Mucosa of descending colon (tissue), 3 donors: ENCODE measurements around the gene CYGB. TPM values are rescaled to one million over a fixed set of nuclear protein-coding genes. Genes with fewer than 3 reads are reported as not detected.

Source experiments
- ATAC-seq: fragments of 200-7000 bp; cut with Tn5 transposase; one replicate; pipeline ENCODE4 v1.9.1; 2020; ENCODE audit warnings: mild to moderate bottlenecking, moderate library complexity
- DNase-seq, 3 donors: peaks; one replicate each; pipeline ENCODE4 v3.0.0-alpha.2; 2020
- H3K36me3 ChIP-seq: fragments of 200-600 bp; one replicate; pipeline ENCODE4 v1.8.0; 2021; ENCODE audit warnings: low read depth, mild to moderate bottlenecking
- H3K4me1 ChIP-seq: fragments of 200-600 bp; one replicate; pipeline ENCODE4 v1.8.0; 2021; ENCODE audit warnings: low read depth, mild to moderate bottlenecking
- H3K4me3 ChIP-seq: fragments of 200-600 bp; one replicate; pipeline ENCODE4 v1.8.0; 2021; ENCODE audit warnings: mild to moderate bottlenecking
- H3K9me3 ChIP-seq: fragments of 200-600 bp; one replicate; pipeline ENCODE4 v1.8.0; 2021; ENCODE audit warnings: mild to moderate bottlenecking
- CTCF ChIP-seq: fragments of 200-600 bp; IDR thresholded peaks from one replicate; pipeline ENCODE4 v1.8.0; 2022; ENCODE audit warnings: antibody characterized with exemption, mild to moderate bottlenecking
- intact Hi-C, 2 donors: fragments of 100-400 bp; cut with DNase I in 1 of 2; cut with micrococcal nuclease in 1 of 2; formaldehyde crosslinking; loops; one replicate each; pipeline versions ENCODE4 v1.11.0 to v1.11.1; 2022; cut with DNase I, micrococcal nuclease
- long read RNA-seq, 2 donors: library from polyadenylated mRNA; unstranded; transcript quantifications; one replicate each; pipeline ENCODE4 v2.0.0, GENCODE V29; 2019 to 2021
- total RNA-seq, 3 donors: library from RNA; stranded (reverse); fragmentation: NEBNext Ultra II Directional in 2 of 3; extraction: Animal tissue kit (Norgen Biotek cat#: 25700) in 2 of 3; gene quantifications; one replicate each; pipeline versions ENCODE4 v1.2.1 to v1.2.4, GENCODE V29; 2021 to 2023
- donor health status: DM: no; HTN: no; CAD: no; lungs with moderate emphysema.
- donor health status: DM: no; HTN: no; CAD: no.
- donor health status: DM: no; HTN: yes; CAD: no.

The CYGB gene
- total RNA-seq, result 10 to 100 TPM; 10.6 to 24.0 (median 15.1) TPM
- long read RNA-seq, donor 1, transcript CYGB-201 (4 exons, 2,158 nt), result major isoform, 12 of 17 reads
- long read RNA-seq, donor 1, partial matches to known transcripts, result 2 of 17 reads
- long read RNA-seq, donor 1, other reads (novel, unspliced or antisense), result 3 of 17 reads
- long read RNA-seq, donor 2, partial matches to known transcripts, result 0 of 1 reads
- long read RNA-seq, donor 2, other reads (novel, unspliced or antisense), result 1 of 1 reads

GRCh38 chr17:76537578-76538280 lies at the start of gene CYGB:
TSS of gene CYGB (minus strand) at chr17:76537709. CDS start at chr17:76537542, 167 bp downstream.
- ATAC-seq (no peak), DNase-seq (peak in 2 of 3 donors; percentile 27 to 55)
- H3K36me3 ChIP-seq, result no peaks in the 10 kb centered on the region
- H3K4me1 ChIP-seq, result peaks cover 29% of the 10 kb centered on the region
- H3K9me3 ChIP-seq, result no peaks in the 10 kb centered on the region
- intact Hi-C loops, result no loop called here
- no peak within 1 kb of the TSS for H3K4me3 ChIP-seq
- no peak for TF ChIP-seq CTCF

- TF ChIP-seq CTCF, result no peak
- ATAC-seq, result no peak
- no peak for DNase-seq
- Histone ChIP-seq H3K36me3 (no peaks in the 10 kb centered on the region), H3K4me3 (no peak overlapping the region), H3K9me3 (no peaks in the 10 kb centered on the region), H3K4me1 (peaks cover 14% of the 10 kb centered on the region)
- intact Hi-C loops, result no loop called here
Measured at GRCh38 chr17:76586741-76587487, 49.4 kb upstream of the CYGB start.

- intact Hi-C loops, result no loop called here
- H3K36me3 ChIP-seq, result no peaks in the 10 kb centered on the region
- peak; percentile 92 for ATAC-seq
- H3K4me1 ChIP-seq, result peaks cover 14% of the 10 kb centered on the region
- TF ChIP-seq CTCF, result no peak
- peak within 1 kb of the TSS; percentile 9 for H3K4me3 ChIP-seq
- peak; percentile 76 to 86 (median 77) for DNase-seq
- H3K9me3 ChIP-seq, result no peaks in the 10 kb centered on the region
Measured at GRCh38 chr17:76585649-76586593, 48.4 kb upstream of the CYGB start, which contains the start of gene ST6GALNAC2. TSS of gene ST6GALNAC2 (minus strand) at chr17:76585860. CDS start at chr17:76585808, 52 bp downstream.

- no peaks in the 10 kb centered on the region for H3K36me3 ChIP-seq
- H3K9me3 ChIP-seq, result no peaks in the 10 kb centered on the region
- ATAC-seq, result peak; percentile 52
- peak in 2 of 3 donors; percentile 41 to 60 for DNase-seq
- H3K4me1 ChIP-seq, result peaks cover 14% of the 10 kb centered on the region
- no peak for TF ChIP-seq CTCF
- peak overlapping the region; percentile 9 for H3K4me3 ChIP-seq
- intact Hi-C loops, result no loop called here
Measured at GRCh38 chr17:76585033-76585648, 47.6 kb upstream of the CYGB start.
